ENCODE measurements around the gene PFDN6. TPM values are rescaled to one million over a fixed set of nuclear protein-coding genes. Genes with fewer than 3 reads are reported as not detected.

The PFDN6 gene
- total RNA-seq, 1 experiment from 2014 or later: 101 TPM

DNA sequence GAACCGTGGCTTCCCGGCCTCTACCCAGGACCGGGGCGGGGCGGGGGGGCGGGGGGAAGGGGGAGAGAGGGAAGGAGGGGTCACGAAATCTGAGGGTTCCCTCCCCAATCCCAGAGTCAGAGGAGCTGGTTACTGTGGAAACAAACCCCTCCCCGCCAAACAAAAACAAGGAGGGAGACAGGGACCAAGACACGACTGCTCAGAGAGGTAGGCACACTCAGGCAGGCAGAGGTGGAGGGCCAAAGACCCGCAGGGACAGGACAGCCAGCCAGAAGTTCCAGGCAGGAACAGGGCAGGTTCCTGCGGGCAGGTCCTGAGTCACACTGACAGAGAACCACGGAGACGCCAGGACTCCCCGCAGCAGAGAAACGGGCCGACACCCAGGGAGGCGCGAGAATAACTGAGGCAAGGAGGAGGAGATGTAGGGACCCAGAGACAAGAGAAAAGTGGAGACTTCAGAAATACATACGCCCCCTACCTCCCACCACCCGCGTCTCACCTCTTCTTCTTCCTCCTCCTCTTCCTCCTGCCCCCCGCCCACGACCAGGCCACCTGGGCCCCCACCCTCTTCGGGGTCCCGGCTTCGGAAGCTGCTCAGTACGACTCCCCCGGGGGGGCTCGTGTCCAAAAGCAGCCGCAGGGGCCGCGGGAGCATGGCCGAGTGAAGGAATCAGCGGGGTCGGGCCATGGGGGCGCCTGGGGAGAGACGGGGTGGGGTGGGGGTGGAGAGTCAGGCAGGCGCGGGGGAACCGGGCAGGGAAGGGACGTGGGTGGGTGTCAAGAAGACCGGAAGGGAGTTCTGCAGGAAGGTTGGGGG lies 8.8 kb downstream of the PFDN6 start:
- BruUV-seq (replicated peaks): no TSS peak
- peak overlapping the region; percentile 97 for H3K27ac ChIP-seq (ENCODE audit: low read length)
- no peaks in the 10 kb centered on the region for H3K27me3 ChIP-seq (ENCODE audit: control insufficient read depth, insufficient read depth, low read length)
- DNase-seq (ENCODE audit: low read depth, low spot score): no peak
- H3K9me3 ChIP-seq (ENCODE audit: control insufficient read depth, insufficient read depth, low read depth, low read length): no peaks in the 10 kb centered on the region
- H3K4me1 ChIP-seq (ENCODE audit: control insufficient read depth, insufficient read depth, low read length): peaks cover 13% of the 10 kb centered on the region
- ChIA-PET POLR2A (interaction anchor here (0.6 to 1.6 kb wide), 3 partner anchors 9 to 256 kb away, joined by 3 to 5 read pairs (median 3); partner anchors contain the start of genes PFDN6 and WDR46), CTCF (interaction anchor here (0.6 to 1.6 kb wide), 3 partner anchors 12 to 21 kb away, joined by 5 to 9 read pairs (median 6); partner anchors contain the start of genes B3GALT4 and ZBTB22)
- in situ Hi-C loops (cut with HindIII; ENCODE audit: low pct_unique_long_range_greater_than_20kb, low sequenced_read_pairs) (no loop called here), intact Hi-C loops (cut with micrococcal nuclease; ENCODE audit: unreplicated experiment) (no loop called here)
- peaks cover 5% of the 10 kb centered on the region for H3K36me3 ChIP-seq (ENCODE audit: control insufficient read depth, insufficient read depth, low read length)
- H3K4me3 ChIP-seq (ENCODE audit: low read depth in 2 of 2, low read length in 2 of 2): peak overlapping the region; percentile 72 to 80
- peak; percentile 63 for ATAC-seq
- TF ChIP-seq, protein P1, sequence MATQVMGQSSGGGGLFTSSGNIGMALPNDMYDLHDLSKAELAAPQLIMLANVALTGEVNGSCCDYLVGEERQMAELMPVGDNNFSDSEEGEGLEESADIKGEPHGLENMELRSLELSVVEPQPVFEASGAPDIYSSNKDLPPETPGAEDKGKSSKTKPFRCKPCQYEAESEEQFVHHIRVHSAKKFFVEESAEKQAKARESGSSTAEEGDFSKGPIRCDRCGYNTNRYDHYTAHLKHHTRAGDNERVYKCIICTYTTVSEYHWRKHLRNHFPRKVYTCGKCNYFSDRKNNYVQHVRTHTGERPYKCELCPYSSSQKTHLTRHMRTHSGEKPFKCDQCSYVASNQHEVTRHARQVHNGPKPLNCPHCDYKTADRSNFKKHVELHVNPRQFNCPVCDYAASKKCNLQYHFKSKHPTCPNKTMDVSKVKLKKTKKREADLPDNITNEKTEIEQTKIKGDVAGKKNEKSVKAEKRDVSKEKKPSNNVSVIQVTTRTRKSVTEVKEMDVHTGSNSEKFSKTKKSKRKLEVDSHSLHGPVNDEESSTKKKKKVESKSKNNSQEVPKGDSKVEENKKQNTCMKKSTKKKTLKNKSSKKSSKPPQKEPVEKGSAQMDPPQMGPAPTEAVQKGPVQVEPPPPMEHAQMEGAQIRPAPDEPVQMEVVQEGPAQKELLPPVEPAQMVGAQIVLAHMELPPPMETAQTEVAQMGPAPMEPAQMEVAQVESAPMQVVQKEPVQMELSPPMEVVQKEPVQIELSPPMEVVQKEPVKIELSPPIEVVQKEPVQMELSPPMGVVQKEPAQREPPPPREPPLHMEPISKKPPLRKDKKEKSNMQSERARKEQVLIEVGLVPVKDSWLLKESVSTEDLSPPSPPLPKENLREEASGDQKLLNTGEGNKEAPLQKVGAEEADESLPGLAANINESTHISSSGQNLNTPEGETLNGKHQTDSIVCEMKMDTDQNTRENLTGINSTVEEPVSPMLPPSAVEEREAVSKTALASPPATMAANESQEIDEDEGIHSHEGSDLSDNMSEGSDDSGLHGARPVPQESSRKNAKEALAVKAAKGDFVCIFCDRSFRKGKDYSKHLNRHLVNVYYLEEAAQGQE (IDR thresholded peaks at IDR 0.05; ENCODE audit: insufficient read depth in 1 of 2, low read depth in 2 of 2, low read length in 1 of 2): no peak
- peak; percentile 96 for TF ChIP-seq SIN3A (IDR thresholded peaks at IDR 0.05; ENCODE audit: borderline replicate concordance, insufficient read depth, low read depth, low read length)
- no peak for TF ChIP-seq TCF7L2 (IDR thresholded peaks at IDR 0.05; ENCODE audit: low read depth, low read length)
- TF ChIP-seq POLR2AphosphoS5 (IDR thresholded peaks at IDR 0.05; ENCODE audit: low read depth, low read length): peak; percentile 24; the same call in 1 of the 2 replicates

DNA sequence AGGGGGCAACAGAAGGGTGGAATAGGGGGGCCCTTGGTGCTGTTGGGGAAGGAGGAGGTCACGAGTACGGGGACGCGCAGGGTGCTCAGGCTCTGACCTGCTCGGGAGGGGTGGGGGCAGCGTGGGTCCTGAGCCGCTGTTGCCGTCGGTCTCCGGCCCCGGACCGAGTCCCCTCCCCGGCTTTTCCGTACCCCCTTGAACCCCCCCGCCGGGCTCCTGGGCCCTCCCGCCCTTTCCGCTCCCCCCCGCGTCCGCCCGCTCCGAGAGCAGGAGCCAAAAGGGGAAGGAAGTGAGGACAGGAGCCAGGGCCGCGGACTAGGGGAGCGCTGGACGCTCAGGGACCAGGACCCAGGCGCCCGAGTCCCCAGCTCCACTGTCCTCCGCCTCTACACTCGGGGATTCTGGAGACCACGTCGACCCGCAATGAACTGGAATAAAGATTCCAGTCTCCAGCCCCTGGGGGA lies 9.4 kb downstream of the PFDN6 start, which contains the start of gene RGL2:
Gene RGL2 (minus strand): TSS at position 170 of the 464 bp plus-strand sequence. CDS start 332 bp downstream, outside the sequence.
- Histone ChIP-seq H3K4me3 (ENCODE audit: low read depth in 2 of 2, low read length in 2 of 2) (peak within 1 kb of the TSS; percentile 72 to 80), H3K27me3 (ENCODE audit: control insufficient read depth, insufficient read depth, low read length) (no peaks in the 10 kb centered on the region), H3K36me3 (ENCODE audit: control insufficient read depth, insufficient read depth, low read length) (peaks cover 10% of the 10 kb centered on the region), H3K9me3 (ENCODE audit: control insufficient read depth, insufficient read depth, low read depth, low read length) (no peaks in the 10 kb centered on the region), H3K27ac (ENCODE audit: low read length) (peak within 1 kb of the TSS; percentile 97), H3K4me1 (ENCODE audit: control insufficient read depth, insufficient read depth, low read length) (peaks cover 13% of the 10 kb centered on the region)
- ATAC-seq (peak; percentile 32), DNase-seq (ENCODE audit: low read depth, low spot score) (no peak)
- POLR2A ChIA-PET: interaction anchor here (0.6 to 1.1 kb wide), 2 partner anchors 9 to 255 kb away, joined by 3 read pairs; partner anchors contain the start of genes PFDN6 and WDR46
- TF ChIP-seq, protein P1 (IDR thresholded peaks at IDR 0.05; ENCODE audit: insufficient read depth in 1 of 2, low read depth in 2 of 2, low read length in 1 of 2): no peak
- TF ChIP-seq, protein P2, sequence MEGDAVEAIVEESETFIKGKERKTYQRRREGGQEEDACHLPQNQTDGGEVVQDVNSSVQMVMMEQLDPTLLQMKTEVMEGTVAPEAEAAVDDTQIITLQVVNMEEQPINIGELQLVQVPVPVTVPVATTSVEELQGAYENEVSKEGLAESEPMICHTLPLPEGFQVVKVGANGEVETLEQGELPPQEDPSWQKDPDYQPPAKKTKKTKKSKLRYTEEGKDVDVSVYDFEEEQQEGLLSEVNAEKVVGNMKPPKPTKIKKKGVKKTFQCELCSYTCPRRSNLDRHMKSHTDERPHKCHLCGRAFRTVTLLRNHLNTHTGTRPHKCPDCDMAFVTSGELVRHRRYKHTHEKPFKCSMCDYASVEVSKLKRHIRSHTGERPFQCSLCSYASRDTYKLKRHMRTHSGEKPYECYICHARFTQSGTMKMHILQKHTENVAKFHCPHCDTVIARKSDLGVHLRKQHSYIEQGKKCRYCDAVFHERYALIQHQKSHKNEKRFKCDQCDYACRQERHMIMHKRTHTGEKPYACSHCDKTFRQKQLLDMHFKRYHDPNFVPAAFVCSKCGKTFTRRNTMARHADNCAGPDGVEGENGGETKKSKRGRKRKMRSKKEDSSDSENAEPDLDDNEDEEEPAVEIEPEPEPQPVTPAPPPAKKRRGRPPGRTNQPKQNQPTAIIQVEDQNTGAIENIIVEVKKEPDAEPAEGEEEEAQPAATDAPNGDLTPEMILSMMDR (IDR thresholded peaks at IDR 0.05): no peak
- TF ChIP-seq SIN3A (IDR thresholded peaks at IDR 0.05; ENCODE audit: borderline replicate concordance, insufficient read depth, low read depth, low read length) (no peak), TCF7L2 (IDR thresholded peaks at IDR 0.05; ENCODE audit: low read depth, low read length) (no peak), POLR2AphosphoS5 (IDR thresholded peaks at IDR 0.05; ENCODE audit: low read depth, low read length) (no peak)
- in situ Hi-C loops (cut with HindIII; ENCODE audit: low pct_unique_long_range_greater_than_20kb, low sequenced_read_pairs) (no loop called here), intact Hi-C loops (cut with micrococcal nuclease; ENCODE audit: unreplicated experiment) (no loop called here)
- CTCF ChIA-PET: interaction anchor here (0.6 to 1.6 kb wide), 3 partner anchors 19 to 84 kb away, joined by 5 to 9 read pairs (median 5); partner anchors contain the start of genes B3GALT4 and ZBTB22
- BruUV-seq (replicated peaks): no TSS peak

All from Panc1 (cell line).